H9 (cell line): Measurements from ENCODE around the gene WDR73. TPM values are rescaled to one million over a fixed set of nuclear protein-coding genes. Genes with fewer than 3 reads are reported as not detected.

ENCODE experiments used
- DNase-seq: peaks from one replicate; pipeline ENCODE4 v3.0.0-alpha.2; 2017
- H2AFZ ChIP-seq: one replicate; pipeline ENCODE4 v1.6.1; 2013; ENCODE audit warnings: mild to moderate bottlenecking, low read length, control low read depth, moderate library complexity
- H2AK5ac ChIP-seq: 2 replicates; pipeline ENCODE4 v1.6.1; 2013; ENCODE audit warnings: low read length, control low read depth, mixed read lengths; ENCODE audit not compliant: insufficient read length
- H2BK120ac ChIP-seq: one replicate; pipeline ENCODE4 v1.6.1; 2013; ENCODE audit warnings: low read depth, mild to moderate bottlenecking, low read length, control low read depth, inconsistent platforms; ENCODE audit not compliant: poor library complexity, severe bottlenecking
- H2BK12ac ChIP-seq: 2 replicates; pipeline ENCODE4 v1.6.1; 2013; ENCODE audit warnings: low read length, control low read depth, mixed read lengths, low read depth; ENCODE audit not compliant: insufficient read length
- H2BK15ac ChIP-seq: 2 replicates; pipeline ENCODE4 v1.6.1; 2013; ENCODE audit warnings: low read depth, low read length, control low read depth
- H2BK20ac ChIP-seq: one replicate; pipeline ENCODE4 v1.6.1; 2013; ENCODE audit warnings: low read depth, mild to moderate bottlenecking, low read length, control low read depth, inconsistent platforms; ENCODE audit not compliant: poor library complexity, severe bottlenecking
- H2BK5ac ChIP-seq: 2 replicates; pipeline ENCODE4 v1.6.1; 2013; ENCODE audit warnings: low read length, control low read depth, mixed read lengths; ENCODE audit not compliant: insufficient read length
- H3K14ac ChIP-seq: 2 replicates; pipeline ENCODE4 v1.6.1; 2013; ENCODE audit warnings: low read length, control low read depth; ENCODE audit not compliant: insufficient read depth
- H3K18ac ChIP-seq: 2 replicates; pipeline ENCODE4 v1.6.1; 2013; ENCODE audit warnings: low read depth, mild to moderate bottlenecking, mixed read lengths, low read length, control low read depth; ENCODE audit not compliant: insufficient read length
- H3K23ac ChIP-seq: 2 replicates; pipeline ENCODE4 v1.6.1; 2013; ENCODE audit warnings: low read length, control low read depth, mixed read lengths, low read depth; ENCODE audit not compliant: insufficient read length
- H3K23me2 ChIP-seq: 2 replicates; pipeline ENCODE4 v1.6.1; 2013; ENCODE audit warnings: low read depth, mild to moderate bottlenecking, mixed read lengths, low read length, control low read depth; ENCODE audit not compliant: insufficient read length, poor library complexity, severe bottlenecking
- H3K27ac ChIP-seq: 2 replicates; pipeline ENCODE4 v1.5.1; 2013; ENCODE audit warnings: low read length, control low read depth, mixed read lengths, low read depth; ENCODE audit not compliant: insufficient read length
- H3K27me3 ChIP-seq: 2 replicates; pipeline ENCODE4 v1.6.1; 2013; ENCODE audit warnings: low read length, control low read depth, inconsistent platforms; ENCODE audit not compliant: insufficient read depth
- H3K4ac ChIP-seq: 2 replicates; pipeline ENCODE4 v1.6.1; 2013; ENCODE audit warnings: low read depth, mild to moderate bottlenecking, control low read depth, inconsistent platforms, low read length, moderate library complexity
- H3K4me1 ChIP-seq: 2 replicates; pipeline ENCODE4 v1.6.1; 2013; ENCODE audit warnings: low read length, control low read depth, inconsistent platforms; ENCODE audit not compliant: insufficient read depth
- H3K4me2 ChIP-seq: 2 replicates; pipeline ENCODE4 v1.6.1; 2013; ENCODE audit warnings: low read length, control low read depth, mixed read lengths; ENCODE audit not compliant: insufficient read length, insufficient read depth
- H3K56ac ChIP-seq: 2 replicates; pipeline ENCODE4 v1.6.1; 2013; ENCODE audit warnings: low read depth, mild to moderate bottlenecking, mixed read lengths, low read length, control low read depth; ENCODE audit not compliant: insufficient read length
- H3K79me1 ChIP-seq: 2 replicates; pipeline ENCODE4 v1.6.1; 2013; ENCODE audit warnings: low read depth, mild to moderate bottlenecking, moderate library complexity, low read length, control low read depth, inconsistent platforms; ENCODE audit not compliant: insufficient read depth, poor library complexity, severe bottlenecking
- H3K79me2 ChIP-seq: 2 replicates; pipeline ENCODE4 v1.6.1; 2013; ENCODE audit warnings: low read length, control low read depth, inconsistent platforms; ENCODE audit not compliant: insufficient read depth
- H3K9ac ChIP-seq: 2 replicates; pipeline ENCODE4 v1.6.1; 2013; ENCODE audit warnings: low read length, control low read depth, mixed read lengths; ENCODE audit not compliant: insufficient read length; ENCODE audit errors: extremely low read depth
- H3K9me3 ChIP-seq: one replicate; pipeline ENCODE4 v1.6.1; 2013; ENCODE audit warnings: low read depth, low read length, inconsistent platforms; ENCODE audit not compliant: control insufficient read depth
- H3T11ph ChIP-seq: one replicate; pipeline ENCODE4 v1.6.1; 2013; ENCODE audit warnings: mild to moderate bottlenecking, low read length, control low read depth, inconsistent platforms
- H4K20me1 ChIP-seq: one replicate; pipeline ENCODE4 v1.6.1; 2013; ENCODE audit not compliant: control insufficient read depth, insufficient read length, insufficient read depth
- H4K5ac ChIP-seq: 2 replicates; pipeline ENCODE4 v1.6.1; 2013; ENCODE audit warnings: low read depth, mild to moderate bottlenecking, mixed read lengths, low read length, control low read depth; ENCODE audit not compliant: insufficient read length
- H4K8ac ChIP-seq: replicated peaks from 2 replicates; pipeline ENCODE4 v1.6.1; 2013; ENCODE audit warnings: low read length, control low read depth, mixed read lengths, low read depth; ENCODE audit not compliant: insufficient read length
- H4K91ac ChIP-seq: 2 replicates; pipeline ENCODE4 v1.6.1; 2013; ENCODE audit warnings: low read depth, mild to moderate bottlenecking, moderate library complexity, mixed read lengths, low read length, control low read depth; ENCODE audit not compliant: insufficient read length
- H3K27ac Mint-ChIP-seq, 3 experiments: 2 replicates in 2 of 3; 3 replicates in 1 of 3; pipeline ENCODE4 v1.8.0; 2020 to 2021; ENCODE audit warnings: mixed read lengths in 3 of 3, mild to moderate bottlenecking in 1 of 3, moderate library complexity in 1 of 3
- H3K27me3 Mint-ChIP-seq: 2 replicates; pipeline ENCODE4 v1.8.0; 2021; ENCODE audit warnings: low read depth, mild to moderate bottlenecking, moderate library complexity, mixed read lengths
- H3K36me3 Mint-ChIP-seq, 3 experiments: 2 replicates in 2 of 3; 3 replicates in 1 of 3; pipeline ENCODE4 v1.8.0; 2020 to 2021; ENCODE audit warnings: low read depth in 3 of 3, mixed read lengths in 3 of 3; ENCODE audit not compliant: insufficient read depth in 1 of 3
- H3K4me1 Mint-ChIP-seq, 2 experiments: 2 replicates each; pipeline ENCODE4 v1.8.0; 2020; ENCODE audit warnings: mixed read lengths in 2 of 2
- H3K4me3 Mint-ChIP-seq, 2 experiments: 2 replicates in 1 of 2; 3 replicates in 1 of 2; pipeline ENCODE4 v1.8.0; 2020 to 2021; ENCODE audit warnings: mild to moderate bottlenecking in 2 of 2, mixed read lengths in 2 of 2, moderate library complexity in 1 of 2
- H3K9me3 Mint-ChIP-seq, 2 experiments: 2 replicates in 1 of 2; 3 replicates in 1 of 2; pipeline ENCODE4 v1.8.0; 2020; ENCODE audit warnings: mild to moderate bottlenecking in 2 of 2, mixed read lengths in 2 of 2, moderate library complexity in 1 of 2
- WGBS: extraction: QIAGEN DNeasy Blood & Tissue Kit; methylation state at CpG from one replicate; pipeline ENCODE4 v1.1.7; 2013; ENCODE audit warnings: missing lambda C conversion rate, low lambda C conversion rate, mixed read lengths; ENCODE audit not compliant: insufficient read length; ENCODE audit errors: extremely low coverage; 5-methylcytosine and 5-hydroxymethylcytosine counted together
- total RNA-seq: library from RNA; stranded (reverse); gene quantifications from 2 replicates; pipeline ENCODE4 v1.2.1, GENCODE V29; 2021
- TF ChIP-seq, protein P1 (sequence below): fragments of 200-600 bp; sonication (generic); conservative IDR thresholded peaks from 3 replicates; pipeline ENCODE4 v1.8.0; 2021; ENCODE audit warnings: antibody characterized with exemption, mild to moderate bottlenecking

The WDR73 gene
- total RNA-seq, 1 experiment from 2014 or later, result 41.6 TPM

DNA sequence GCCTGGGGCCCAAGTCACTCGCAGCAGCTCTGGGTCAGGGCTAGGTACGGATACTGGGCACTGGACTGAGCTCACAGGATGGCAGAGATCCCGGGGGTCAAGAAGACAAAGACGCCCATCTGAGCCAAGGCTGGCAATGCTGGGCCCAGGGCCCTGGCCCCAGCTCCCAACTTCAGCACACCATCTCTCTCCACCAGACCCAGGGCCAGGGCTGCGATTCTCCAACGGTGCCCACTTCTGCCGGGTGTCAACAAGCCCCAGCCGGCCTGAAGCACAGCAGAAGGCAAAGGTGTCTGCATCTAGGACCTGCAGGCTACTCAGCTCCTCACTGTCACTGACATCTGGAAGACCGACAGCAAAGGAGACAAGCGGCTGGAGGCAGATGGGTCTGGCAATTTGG lies 8.6 kb downstream of the WDR73 start:
- Mint-ChIP-seq H3K4me1 (no peaks in the 10 kb centered on the region), H3K27ac (no peak overlapping the region), H3K27me3 (no peaks in the 10 kb centered on the region), H3K4me3 (no peak overlapping the region), H3K9me3 (no peaks in the 10 kb centered on the region), H3K36me3 (peaks cover 36 to 85% (median 62%) of the 10 kb centered on the region in 3 experiments)
- Histone ChIP-seq H3K79me1 (no peaks in the 10 kb centered on the region), H4K5ac (no peak overlapping the region), H4K8ac (no peak overlapping the region), H3K27ac (no peak overlapping the region), H3K79me2 (no peaks in the 10 kb centered on the region), H3K14ac (no peak overlapping the region), H3K4me2 (no peak overlapping the region), H2AFZ (no peak overlapping the region), H3K56ac (no peak overlapping the region), H2BK15ac (no peak overlapping the region; the same call in 1 of the 2 replicates), H4K20me1 (no peaks in the 10 kb centered on the region), H3K23ac (no peak overlapping the region), H3K23me2 (no peaks in the 10 kb centered on the region), H3K9ac (no peak overlapping the region), H3K4me1 (no peaks in the 10 kb centered on the region), H3K9me3 (no peaks in the 10 kb centered on the region), H3K18ac (no peak overlapping the region), H2BK20ac (no peak overlapping the region), H3K4ac (no peak overlapping the region), H2BK12ac (no peak overlapping the region), H2BK120ac (no peak overlapping the region), H3K27me3 (no peaks in the 10 kb centered on the region), H2BK5ac (no peak overlapping the region), H3T11ph (no peak overlapping the region), H2AK5ac (no peak overlapping the region), H4K91ac (no peak overlapping the region)
- no CpG with 5 or more reads among the region's 10 CpGs for WGBS
- TF ChIP-seq, protein P1, sequence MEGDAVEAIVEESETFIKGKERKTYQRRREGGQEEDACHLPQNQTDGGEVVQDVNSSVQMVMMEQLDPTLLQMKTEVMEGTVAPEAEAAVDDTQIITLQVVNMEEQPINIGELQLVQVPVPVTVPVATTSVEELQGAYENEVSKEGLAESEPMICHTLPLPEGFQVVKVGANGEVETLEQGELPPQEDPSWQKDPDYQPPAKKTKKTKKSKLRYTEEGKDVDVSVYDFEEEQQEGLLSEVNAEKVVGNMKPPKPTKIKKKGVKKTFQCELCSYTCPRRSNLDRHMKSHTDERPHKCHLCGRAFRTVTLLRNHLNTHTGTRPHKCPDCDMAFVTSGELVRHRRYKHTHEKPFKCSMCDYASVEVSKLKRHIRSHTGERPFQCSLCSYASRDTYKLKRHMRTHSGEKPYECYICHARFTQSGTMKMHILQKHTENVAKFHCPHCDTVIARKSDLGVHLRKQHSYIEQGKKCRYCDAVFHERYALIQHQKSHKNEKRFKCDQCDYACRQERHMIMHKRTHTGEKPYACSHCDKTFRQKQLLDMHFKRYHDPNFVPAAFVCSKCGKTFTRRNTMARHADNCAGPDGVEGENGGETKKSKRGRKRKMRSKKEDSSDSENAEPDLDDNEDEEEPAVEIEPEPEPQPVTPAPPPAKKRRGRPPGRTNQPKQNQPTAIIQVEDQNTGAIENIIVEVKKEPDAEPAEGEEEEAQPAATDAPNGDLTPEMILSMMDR, result no peak
- no peak for DNase-seq
